LNCAP (cell line): Measurements from ENCODE around the gene GLI3.

Experiments
- TF ChIP-seq, protein P1 (sequence below): fragments of 450-650 bp; IDR thresholded peaks from 2 replicates; pipeline ENCODE4 v1.5.1; 2017; ENCODE audit warnings: mild to moderate bottlenecking

Gene GLI3

GRCh38 chr7:42137431-42137830 lies 99.6 kb downstream of the GLI3 start:
- TF ChIP-seq, protein P1, sequence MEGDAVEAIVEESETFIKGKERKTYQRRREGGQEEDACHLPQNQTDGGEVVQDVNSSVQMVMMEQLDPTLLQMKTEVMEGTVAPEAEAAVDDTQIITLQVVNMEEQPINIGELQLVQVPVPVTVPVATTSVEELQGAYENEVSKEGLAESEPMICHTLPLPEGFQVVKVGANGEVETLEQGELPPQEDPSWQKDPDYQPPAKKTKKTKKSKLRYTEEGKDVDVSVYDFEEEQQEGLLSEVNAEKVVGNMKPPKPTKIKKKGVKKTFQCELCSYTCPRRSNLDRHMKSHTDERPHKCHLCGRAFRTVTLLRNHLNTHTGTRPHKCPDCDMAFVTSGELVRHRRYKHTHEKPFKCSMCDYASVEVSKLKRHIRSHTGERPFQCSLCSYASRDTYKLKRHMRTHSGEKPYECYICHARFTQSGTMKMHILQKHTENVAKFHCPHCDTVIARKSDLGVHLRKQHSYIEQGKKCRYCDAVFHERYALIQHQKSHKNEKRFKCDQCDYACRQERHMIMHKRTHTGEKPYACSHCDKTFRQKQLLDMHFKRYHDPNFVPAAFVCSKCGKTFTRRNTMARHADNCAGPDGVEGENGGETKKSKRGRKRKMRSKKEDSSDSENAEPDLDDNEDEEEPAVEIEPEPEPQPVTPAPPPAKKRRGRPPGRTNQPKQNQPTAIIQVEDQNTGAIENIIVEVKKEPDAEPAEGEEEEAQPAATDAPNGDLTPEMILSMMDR = no peak

DNA sequence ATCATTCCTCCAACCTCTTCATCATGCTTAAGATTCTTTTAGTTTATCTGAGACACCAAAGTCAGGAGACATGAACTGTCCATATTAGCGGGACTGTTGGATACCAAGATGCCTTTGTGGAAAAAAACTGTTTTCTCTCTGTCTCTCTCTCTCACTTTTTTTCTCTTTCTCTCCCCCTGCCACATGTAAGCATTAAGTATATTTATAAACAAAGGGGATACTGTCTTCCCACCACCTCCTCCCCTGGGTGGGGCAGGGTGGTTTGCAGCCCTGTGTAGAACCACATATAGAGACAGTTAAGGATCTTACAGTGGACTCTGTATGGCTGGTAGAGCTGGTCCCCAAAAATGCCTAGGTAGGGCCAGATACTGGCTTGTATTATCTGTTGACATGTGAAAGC lies 101.3 kb downstream of the GLI3 start:
- TF ChIP-seq, protein P1 = no peak

DNA sequence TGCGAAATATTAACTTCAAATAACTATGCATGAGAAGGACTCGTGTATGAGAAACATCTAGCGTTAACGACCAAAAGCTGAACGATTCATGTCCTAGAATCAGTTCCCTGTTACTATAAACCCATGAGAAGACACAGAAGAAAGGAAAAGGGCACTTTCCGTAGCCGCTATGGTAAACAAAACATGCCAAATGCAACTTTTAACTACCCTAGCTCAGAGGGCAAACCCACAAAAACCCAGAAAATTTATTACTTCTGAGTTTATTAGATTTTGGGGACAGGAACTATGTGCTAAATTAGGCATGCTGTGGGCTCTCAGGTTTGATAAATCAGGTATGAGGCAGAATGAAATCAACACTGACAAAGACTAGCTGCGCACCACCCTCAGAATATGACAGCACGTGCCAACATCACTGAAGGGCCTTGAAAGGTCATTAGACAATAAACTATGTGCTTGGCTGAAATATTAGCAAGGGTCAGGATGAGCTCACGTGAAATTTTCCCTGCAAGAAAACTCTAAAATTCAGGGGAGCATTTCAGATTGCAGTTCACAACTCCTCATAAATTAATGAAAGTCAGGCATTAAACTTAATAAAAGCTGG lies 102.6 kb downstream of the GLI3 start:
- TF ChIP-seq, protein P1 = no peak

- TF ChIP-seq, protein P1 = no peak
These were observed 103.7 kb downstream of the GLI3 start for GRCh38 chr7:42133321-42133720.

DNA sequence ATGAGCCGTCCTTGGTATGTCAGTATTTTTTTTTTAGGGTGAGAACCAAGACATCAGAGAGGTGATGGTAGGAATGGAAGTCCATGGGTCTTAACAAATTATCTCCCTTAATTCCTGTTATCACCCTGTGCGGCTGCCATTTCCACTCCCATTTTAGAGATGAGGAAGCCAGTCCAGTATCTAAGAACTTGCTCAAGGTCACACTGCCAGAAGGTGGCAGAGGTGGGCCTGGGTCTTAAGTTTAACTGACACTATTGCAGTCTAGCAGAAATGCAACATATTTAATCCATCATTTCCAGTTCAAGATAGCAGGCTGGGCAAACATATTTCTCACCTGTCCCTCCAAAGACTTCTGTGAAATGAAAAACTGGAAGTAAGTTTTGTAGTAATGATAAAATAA lies 108.3 kb downstream of the GLI3 start:
- TF ChIP-seq, protein P1 = peak; percentile 59

GRCh38 chr7:42127232-42127622 lies 109.8 kb downstream of the GLI3 start:
- TF ChIP-seq, protein P1 = no peak

DNA sequence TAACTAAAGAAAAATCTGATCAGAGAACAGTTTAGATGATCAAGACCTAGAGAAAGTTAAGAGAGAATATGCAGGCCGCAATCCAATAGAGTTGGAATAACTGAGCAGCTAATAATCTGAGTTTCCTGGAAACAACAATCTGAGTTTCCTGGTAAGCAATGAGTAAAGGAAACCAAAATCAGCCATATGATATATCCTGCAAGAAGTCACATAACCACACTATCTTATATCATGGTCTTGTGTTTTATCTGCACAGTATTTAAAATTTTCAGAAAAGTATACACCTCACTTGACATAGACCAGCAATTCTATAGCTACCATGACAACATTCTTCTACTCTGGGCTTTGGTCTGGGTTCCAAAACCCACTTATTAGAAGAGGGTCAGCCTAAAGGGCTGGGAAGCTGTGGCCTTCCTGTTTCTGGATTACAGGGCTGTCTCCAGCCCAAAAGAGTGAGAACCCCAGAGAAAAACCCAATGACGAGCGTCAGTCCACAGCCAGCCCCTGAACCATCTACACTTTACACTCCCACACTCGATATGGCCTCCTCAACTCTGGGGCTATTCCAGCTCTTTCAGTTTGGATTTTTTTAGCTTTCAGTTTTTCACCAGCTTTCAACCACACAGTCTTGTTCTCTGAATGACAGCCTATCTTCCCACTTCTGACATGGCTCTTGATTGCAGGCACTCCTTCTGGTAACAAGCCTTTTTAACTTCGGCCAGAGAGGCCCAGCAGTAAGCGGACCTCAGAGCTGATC lies 110.4 kb downstream of the GLI3 start:
- TF ChIP-seq, protein P1 = no peak
